Measurements from ENCODE around the gene RAD51B.

GRCh38 chr14:68482018-68482417 lies 662.4 kb downstream of the RAD51B start:
- TF ChIP-seq CTCF (IDR thresholded peaks at IDR 0.05) (no peak), POLR2A (IDR thresholded peaks at IDR 0.05) (no peak), EP300 (IDR thresholded peaks at IDR 0.05) (no peak)

All from tibial nerve (tissue), 4 donors.